AG09319 (cell line): ENCODE measurements around the gene ROBO1.

Experiments used
- DNase-seq: peaks from one replicate; pipeline ENCODE4 v3.0.0-alpha.2; 2010; ENCODE audit warnings: low read depth; ENCODE audit errors: extremely low read depth
- CTCF ChIP-seq: IDR thresholded peaks from 2 replicates; pipeline ENCODE4 v1.5.1; 2011; ENCODE audit warnings: low read depth, mild to moderate bottlenecking, inconsistent platforms, low read length, moderate library complexity

The ROBO1 gene

GRCh38 chr3:79773291-79773690, 5.5 kb upstream of the ROBO1 start:
- TF ChIP-seq CTCF, result no peak
- DNase-seq, result no peak

- no peak for TF ChIP-seq CTCF
- DNase-seq, result no peak
Measured at GRCh38 chr3:79769229-79769628, 1.4 kb upstream of the ROBO1 start.

GRCh38 chr3:79767194-79767904, 449 bp downstream of the ROBO1 start:
- no peak for DNase-seq
- TF ChIP-seq CTCF, result no peak

- TF ChIP-seq CTCF, result no peak
- DNase-seq, result no peak
Measured at GRCh38 chr3:79766496-79767193, 1.2 kb downstream of the ROBO1 start.

GRCh38 chr3:79765911-79766310, 1.9 kb downstream of the ROBO1 start:
- TF ChIP-seq CTCF, result no peak
- DNase-seq, result no peak

GRCh38 chr3:79761441-79761840, 6.4 kb downstream of the ROBO1 start:
- DNase-seq, result no peak
- no peak for TF ChIP-seq CTCF

- no peak for TF ChIP-seq CTCF
- no peak for DNase-seq
Measured at GRCh38 chr3:79751703-79752102, 16.1 kb downstream of the ROBO1 start.
